ENCODE results near the gene CREBRF. TPM values are rescaled to one million over a fixed set of nuclear protein-coding genes. Genes with fewer than 3 reads are reported as not detected.

The CREBRF gene
- total and polyA plus RNA-seq, 2 experiments from 2014 or later = 2.0 to 3.5 TPM

DNA sequence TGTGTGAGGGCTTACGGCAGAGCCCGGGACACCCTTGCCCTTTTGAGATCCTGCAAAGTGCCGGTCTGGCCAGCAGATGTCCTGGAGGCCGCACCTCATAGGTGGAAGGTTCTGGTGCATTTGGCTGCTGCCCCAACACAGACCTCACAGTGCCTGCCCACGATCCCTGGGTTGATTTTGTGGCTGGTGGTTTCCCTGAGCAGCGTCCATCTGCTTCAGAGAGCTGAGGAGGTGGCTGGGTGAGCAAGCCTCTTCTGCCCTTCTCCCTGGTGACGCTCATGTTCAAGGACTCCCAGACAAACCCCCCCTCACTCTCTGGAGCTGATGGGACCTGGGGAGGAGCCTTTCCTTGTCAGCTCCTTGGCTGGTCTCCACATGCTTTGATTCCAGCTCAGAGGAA lies 107.1 kb downstream of the CREBRF start:
- Histone ChIP-seq H3K4me1 (ENCODE audit: insufficient read depth) (no peaks in the 10 kb centered on the region), H3K4me3 (no peak overlapping the region), H3K4me2 (no peak overlapping the region), H2AFZ (no peak overlapping the region), H3F3A (replicated peaks; ENCODE audit: low read depth) (no peaks in the 10 kb centered on the region), H3K27me3 (ENCODE audit: insufficient read depth) (no peaks in the 10 kb centered on the region), H4K20me1 (replicated peaks; ENCODE audit: insufficient read depth) (0 out of 2 replicates have a peak, but pooled peaks cover 4% of the 10 kb centered on the region), H3K27ac (ENCODE audit: low read depth) (no peak overlapping the region), H3K36me3 (ENCODE audit: insufficient read depth) (peaks cover 4% of the 10 kb centered on the region; the same call in 1 of the 2 replicates), H3K79me2 (replicated peaks; ENCODE audit: insufficient read depth) (no peaks in the 10 kb centered on the region), H3K9me2 (ENCODE audit: insufficient read depth) (no peaks in the 10 kb centered on the region)
- Mint-ChIP-seq H3K4me1 (no peaks in the 10 kb centered on the region), H3K4me3 (no peak overlapping the region), H3K27ac (no peak overlapping the region), H3K36me3 (ENCODE audit: low read depth) (peaks cover 11% of the 10 kb centered on the region; the same call in 2 of the 3 replicates), H3K9me3 (no peaks in the 10 kb centered on the region; the same call in 2 of the 3 replicates), H3K27me3 (ENCODE audit: insufficient read depth, low read depth, poor library complexity) (peaks cover 4% of the 10 kb centered on the region)
- ATAC-seq (peak; percentile 79), DNase-seq (ENCODE audit: low spot score) (peak; percentile 33)
- TF ChIP-seq, protein P1, sequence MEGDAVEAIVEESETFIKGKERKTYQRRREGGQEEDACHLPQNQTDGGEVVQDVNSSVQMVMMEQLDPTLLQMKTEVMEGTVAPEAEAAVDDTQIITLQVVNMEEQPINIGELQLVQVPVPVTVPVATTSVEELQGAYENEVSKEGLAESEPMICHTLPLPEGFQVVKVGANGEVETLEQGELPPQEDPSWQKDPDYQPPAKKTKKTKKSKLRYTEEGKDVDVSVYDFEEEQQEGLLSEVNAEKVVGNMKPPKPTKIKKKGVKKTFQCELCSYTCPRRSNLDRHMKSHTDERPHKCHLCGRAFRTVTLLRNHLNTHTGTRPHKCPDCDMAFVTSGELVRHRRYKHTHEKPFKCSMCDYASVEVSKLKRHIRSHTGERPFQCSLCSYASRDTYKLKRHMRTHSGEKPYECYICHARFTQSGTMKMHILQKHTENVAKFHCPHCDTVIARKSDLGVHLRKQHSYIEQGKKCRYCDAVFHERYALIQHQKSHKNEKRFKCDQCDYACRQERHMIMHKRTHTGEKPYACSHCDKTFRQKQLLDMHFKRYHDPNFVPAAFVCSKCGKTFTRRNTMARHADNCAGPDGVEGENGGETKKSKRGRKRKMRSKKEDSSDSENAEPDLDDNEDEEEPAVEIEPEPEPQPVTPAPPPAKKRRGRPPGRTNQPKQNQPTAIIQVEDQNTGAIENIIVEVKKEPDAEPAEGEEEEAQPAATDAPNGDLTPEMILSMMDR (conservative IDR thresholded peaks at IDR 0.05; ENCODE audit: low read depth in 2 of 2) = peak in 1 of 2 experiments; percentile 42; a peak in 2 of 4 replicates
- TF ChIP-seq CREB1 (CRISPR knock-in tag; IDR thresholded peaks at IDR 0.05; ENCODE audit: low read depth) = no peak

DNA sequence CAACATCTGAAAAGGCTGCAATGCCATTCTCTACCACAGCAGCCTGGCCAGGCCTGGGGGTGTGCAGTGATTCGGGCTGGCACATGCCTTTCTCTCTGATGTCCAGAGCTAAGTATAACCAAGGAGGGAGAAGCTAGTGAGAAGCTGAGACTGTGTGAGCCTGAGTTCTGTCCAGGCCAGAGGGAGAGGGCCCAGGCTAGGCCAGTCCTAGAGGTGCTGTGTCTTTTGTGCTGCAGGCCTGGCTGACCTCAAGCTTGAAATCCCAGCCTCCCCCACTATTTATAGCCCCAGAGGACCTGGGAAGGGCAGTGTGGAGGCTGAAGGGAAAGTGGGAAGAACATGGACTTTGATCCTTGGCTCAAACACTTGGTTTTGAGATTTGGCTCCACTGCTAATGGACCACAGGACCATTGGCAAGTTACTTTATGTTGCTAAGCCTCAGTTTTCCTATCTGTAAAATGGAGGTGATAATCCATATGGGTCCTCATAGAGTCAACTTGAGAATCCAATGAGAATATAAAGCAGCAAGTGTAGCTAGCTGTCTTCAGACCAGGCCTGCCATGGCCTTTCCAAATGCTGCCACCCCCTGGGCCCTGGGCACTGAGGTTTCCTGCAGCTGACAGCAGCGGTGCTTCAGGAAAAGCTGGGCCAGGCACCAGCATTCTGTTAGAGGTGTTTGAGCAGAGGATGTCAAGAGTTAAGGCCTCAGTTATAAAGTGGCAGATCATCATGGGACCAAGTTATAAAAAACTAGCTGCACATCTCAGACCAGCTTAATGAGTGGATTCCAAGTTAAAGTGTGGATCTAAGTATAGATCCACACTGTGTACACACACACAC lies 109.2 kb downstream of the CREBRF start:
- no peak overlapping the region for H3K4me2 ChIP-seq
- TF ChIP-seq, protein P2, sequence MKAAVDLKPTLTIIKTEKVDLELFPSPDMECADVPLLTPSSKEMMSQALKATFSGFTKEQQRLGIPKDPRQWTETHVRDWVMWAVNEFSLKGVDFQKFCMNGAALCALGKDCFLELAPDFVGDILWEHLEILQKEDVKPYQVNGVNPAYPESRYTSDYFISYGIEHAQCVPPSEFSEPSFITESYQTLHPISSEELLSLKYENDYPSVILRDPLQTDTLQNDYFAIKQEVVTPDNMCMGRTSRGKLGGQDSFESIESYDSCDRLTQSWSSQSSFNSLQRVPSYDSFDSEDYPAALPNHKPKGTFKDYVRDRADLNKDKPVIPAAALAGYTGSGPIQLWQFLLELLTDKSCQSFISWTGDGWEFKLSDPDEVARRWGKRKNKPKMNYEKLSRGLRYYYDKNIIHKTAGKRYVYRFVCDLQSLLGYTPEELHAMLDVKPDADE (IDR thresholded peaks at IDR 0.05) = no peak
- no peak for TF ChIP-seq ZNF331 (CRISPR knock-in tag; IDR thresholded peaks at IDR 0.05; ENCODE audit: low read depth)
- no peak for TF ChIP-seq POLR2AphosphoS5 (IDR thresholded peaks at IDR 0.05; ENCODE audit: low read depth)
- no peak for TF ChIP-seq ZNF114 (CRISPR knock-in tag; IDR thresholded peaks at IDR 0.05)
- no peak for TF ChIP-seq EZH2 (IDR thresholded peaks at IDR 0.05; ENCODE audit: low read depth, unreplicated experiment)
- no peak for TF ChIP-seq STAT1 (IDR thresholded peaks at IDR 0.05; ENCODE audit: unreplicated experiment)
- TF ChIP-seq, protein P1 (conservative IDR thresholded peaks at IDR 0.05; ENCODE audit: low read depth in 2 of 2) = no peak
- 0 out of 2 replicates have a peak, but pooled peaks cover 4% of the 10 kb centered on the region for H4K20me1 ChIP-seq (replicated peaks; ENCODE audit: insufficient read depth)
- H3K27me3 ChIP-seq (ENCODE audit: insufficient read depth) = no peaks in the 10 kb centered on the region
- H2AFZ ChIP-seq = no peak overlapping the region
- H3K27ac ChIP-seq (ENCODE audit: low read depth) = no peak overlapping the region
- H3F3A ChIP-seq (replicated peaks; ENCODE audit: low read depth) = no peaks in the 10 kb centered on the region
- Mint-ChIP-seq H3K4me1 (no peaks in the 10 kb centered on the region), H3K9me3 (no peaks in the 10 kb centered on the region; the same call in 2 of the 3 replicates), H3K36me3 (ENCODE audit: low read depth) (peaks cover 7% of the 10 kb centered on the region; the same call in 1 of the 3 replicates), H3K27me3 (ENCODE audit: insufficient read depth, low read depth, poor library complexity) (peaks cover 4% of the 10 kb centered on the region), H3K4me3 (no peak overlapping the region), H3K27ac (no peak overlapping the region)
- no peak overlapping the region for H3K4me3 ChIP-seq
- H3K36me3 ChIP-seq (ENCODE audit: insufficient read depth) = no peaks in the 10 kb centered on the region
- no peak for DNase-seq (ENCODE audit: low spot score)
- H3K9me2 ChIP-seq (ENCODE audit: insufficient read depth) = no peaks in the 10 kb centered on the region
- no peak for ATAC-seq
- no peaks in the 10 kb centered on the region for H3K4me1 ChIP-seq (ENCODE audit: insufficient read depth)
- H3K79me2 ChIP-seq (replicated peaks; ENCODE audit: insufficient read depth) = no peaks in the 10 kb centered on the region
